ENCODE measurements around the gene TRAF3.

Gene TRAF3

GRCh38 chr14:102907980-102908730 is 130.9 kb downstream of the TRAF3 start:
- no peaks in the 10 kb centered on the region for H3K27me3 ChIP-seq (ENCODE audit: insufficient read depth, poor library complexity, severe bottlenecking)
- DNase-seq (ENCODE audit: low read depth in 1 of 2, low spot score in 1 of 2): no peak
- H3K27ac ChIP-seq (replicated peaks): no peak overlapping the region
- TF ChIP-seq POLR2AphosphoS5 (IDR thresholded peaks at IDR 0.05; ENCODE audit: low read depth) (no peak), GABPA (IDR thresholded peaks at IDR 0.05; ENCODE audit: low read depth) (no peak), CTCF (IDR thresholded peaks at IDR 0.05; ENCODE audit: insufficient read depth, low read length) (no peak), SPI1 (IDR thresholded peaks at IDR 0.05; ENCODE audit: borderline replicate concordance, low read depth) (no peak), REST (IDR thresholded peaks at IDR 0.05; ENCODE audit: insufficient replicate concordance, low read depth) (no peak)
- no peak overlapping the region for H3K4me3 ChIP-seq (replicated peaks; ENCODE audit: insufficient read depth, low read length)

- Histone ChIP-seq H3K27me3 (ENCODE audit: insufficient read depth, poor library complexity, severe bottlenecking) (no peaks in the 10 kb centered on the region), H3K27ac (replicated peaks) (no peak overlapping the region), H3K4me3 (replicated peaks; ENCODE audit: insufficient read depth, low read length) (no peak overlapping the region)
- DNase-seq (ENCODE audit: low read depth in 1 of 2, low spot score in 1 of 2): no peak
- no peak for TF ChIP-seq POLR2AphosphoS5 (IDR thresholded peaks at IDR 0.05; ENCODE audit: low read depth)
- TF ChIP-seq CTCF (IDR thresholded peaks at IDR 0.05; ENCODE audit: insufficient read depth, low read length): no peak
- no peak for TF ChIP-seq SPI1 (IDR thresholded peaks at IDR 0.05; ENCODE audit: borderline replicate concordance, low read depth)
- TF ChIP-seq GABPA (IDR thresholded peaks at IDR 0.05; ENCODE audit: low read depth): no peak
- no peak for TF ChIP-seq REST (IDR thresholded peaks at IDR 0.05; ENCODE audit: insufficient replicate concordance, low read depth)
Observed at GRCh38 chr14:102908766-102909455, 131.7 kb downstream of the TRAF3 start.

GRCh38 chr14:102909462-102909861 is 132.2 kb downstream of the TRAF3 start:
- Histone ChIP-seq H3K4me3 (replicated peaks; ENCODE audit: insufficient read depth, low read length) (no peak overlapping the region), H3K27me3 (ENCODE audit: insufficient read depth, poor library complexity, severe bottlenecking) (no peaks in the 10 kb centered on the region), H3K27ac (replicated peaks) (no peak overlapping the region)
- TF ChIP-seq REST (IDR thresholded peaks at IDR 0.05; ENCODE audit: insufficient replicate concordance, low read depth): no peak
- no peak for TF ChIP-seq SPI1 (IDR thresholded peaks at IDR 0.05; ENCODE audit: borderline replicate concordance, low read depth)
- TF ChIP-seq POLR2AphosphoS5 (IDR thresholded peaks at IDR 0.05; ENCODE audit: low read depth): peak; percentile 22; the same call in 1 of the 2 replicates
- no peak for TF ChIP-seq CTCF (IDR thresholded peaks at IDR 0.05; ENCODE audit: insufficient read depth, low read length)
- DNase-seq (ENCODE audit: low read depth in 1 of 2, low spot score in 1 of 2): no peak

Measured in HL-60 (cell line).